Spinal cord (tissue), 10 donors: ENCODE data around the gene CCDC92B. TPM values are rescaled to one million over a fixed set of nuclear protein-coding genes. Genes with fewer than 3 reads are reported as not detected.
A peak's percentile ranks its signal among the peaks of the same experiment; 100 is the strongest.

Source experiments
- DNase-seq, 6 donors: peaks; one replicate each; pipeline versions ENCODE4 v3.0.0 to v3.0.0-alpha.2; 2013 to 2015; ENCODE audit warnings: low spot score in 6 of 6, low read depth in 4 of 6
- H3K27ac ChIP-seq: one replicate; pipeline ENCODE4 v1.5.1; 2013; ENCODE audit warnings: low read depth, low read length, control low read depth
- H3K27me3 ChIP-seq: one replicate; pipeline ENCODE4 v1.6.1; 2013; ENCODE audit warnings: low read length; ENCODE audit not compliant: control insufficient read depth, insufficient read depth
- H3K36me3 ChIP-seq: one replicate; pipeline ENCODE4 v1.6.1; 2013; ENCODE audit warnings: low read length; ENCODE audit not compliant: control insufficient read depth, insufficient read depth
- H3K4me1 ChIP-seq: one replicate; pipeline ENCODE4 v1.6.1; 2013; ENCODE audit warnings: low read length; ENCODE audit not compliant: control insufficient read depth, insufficient read depth
- H3K4me3 ChIP-seq: one replicate; pipeline ENCODE4 v1.5.1; 2013; ENCODE audit warnings: low read depth, low read length, control low read depth
- H3K9me3 ChIP-seq: one replicate; pipeline ENCODE4 v1.6.1; 2013; ENCODE audit warnings: low read length; ENCODE audit not compliant: control insufficient read depth, insufficient read depth
- WGBS: methylation state at CpG from one replicate; pipeline ENCODE4 v1.1.5; 2013; ENCODE audit warnings: missing lambda C conversion rate; ENCODE audit not compliant: insufficient coverage; 5-methylcytosine and 5-hydroxymethylcytosine counted together
- long read RNA-seq, 4 donors: transcript quantifications; one replicate each; lab custom pipeline, GENCODE V29; 2026
- polyA plus RNA-seq, 2 donors: library from polyadenylated mRNA; unstranded; fragments of 120-200 nt; gene quantifications; one replicate each; pipeline ENCODE4 v1.2.1, GENCODE V29; 2013; ENCODE audit not compliant: insufficient read length in 2 of 2
- total RNA-seq, 2 donors: library from RNA; depleted of rRNA in 1 of 2; stranded (reverse); fragments of 120-200 nt in 1 of 2; fragments of >200 nt in 1 of 2; gene quantifications; one replicate each; pipeline versions ENCODE4 v1.2.3 to v1.2.4, GENCODE V29; 2013 to 2014
- donor health status: healthy.

The CCDC92B gene
- total RNA-seq = 1 to 10 TPM in 1 of 2 donors, under 1 TPM in 1; 0.89 to 1.0 TPM
- 10 to 100 TPM; 10.6 to 12.3 TPM for polyA plus RNA-seq
- long read RNA-seq, donor 1, transcript AC005696.4-201 (1 exons, 3,147 nt) = major isoform, 10 of 10 reads
- long read RNA-seq, donor 1, partial matches to known transcripts = 0 of 10 reads
- long read RNA-seq, donor 1, other reads (novel, unspliced or antisense) = 0 of 10 reads
- long read RNA-seq, donor 2, transcript AC005696.4-201 (1 exons, 3,147 nt) = major isoform, 9 of 9 reads
- long read RNA-seq, donor 2, partial matches to known transcripts = 0 of 9 reads
- long read RNA-seq, donor 2, other reads (novel, unspliced or antisense) = 0 of 9 reads
- long read RNA-seq, donor 3, partial matches to known transcripts = 0 of 2 reads
- long read RNA-seq, donor 3, other reads (novel, unspliced or antisense) = 0 of 2 reads
- long read RNA-seq, donor 4 = 0 reads

DNA sequence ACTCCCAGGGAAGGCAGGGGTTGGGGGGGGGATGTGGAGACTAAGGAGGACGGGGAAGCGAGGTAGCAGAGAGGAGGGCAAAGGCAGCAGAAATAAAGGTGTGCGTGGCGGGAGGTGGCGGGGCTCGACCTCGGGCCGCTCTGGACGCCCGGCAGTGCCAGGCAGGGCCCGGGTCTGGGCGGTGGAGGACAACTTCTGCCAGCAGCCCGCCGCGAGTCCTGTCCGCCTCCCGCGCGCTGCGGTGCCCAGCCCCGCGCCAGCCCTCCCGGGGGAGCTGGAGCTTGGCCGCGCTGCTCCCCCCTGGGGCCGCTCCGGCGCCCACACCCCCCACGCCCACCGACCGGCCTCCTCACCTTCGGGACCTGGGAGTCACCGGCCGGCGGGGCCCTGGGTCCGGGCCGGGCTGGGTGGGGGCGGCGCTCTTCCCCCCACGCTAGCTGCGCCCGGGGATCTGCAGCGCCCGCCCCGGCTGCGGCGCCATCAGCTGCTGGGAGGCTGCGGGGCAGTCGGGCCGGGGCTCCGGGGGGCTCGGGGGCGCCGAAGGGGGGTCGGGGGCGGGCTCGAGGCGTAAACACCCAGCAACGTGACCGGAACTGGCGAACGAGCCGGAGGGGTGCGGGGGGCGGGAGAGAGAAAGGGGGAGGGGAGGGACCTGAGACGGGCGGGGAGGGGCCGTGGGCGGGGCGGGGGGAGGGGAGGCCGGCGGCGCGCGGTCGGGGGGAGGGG, at the start of gene CCDC92B:
CCDC92B (minus strand) TSS at position 595 of the 726 bp plus-strand sequence. CDS start 14,507 bp downstream, outside the sequence.
- DNase-seq = peak in 3 of 6 donors; percentile 50 to 92 (median 85)
- Histone ChIP-seq H3K27ac (no peak within 1 kb of the TSS), H3K36me3 (no peaks in the 10 kb centered on the region), H3K4me1 (peaks cover 32% of the 10 kb centered on the region), H3K9me3 (no peaks in the 10 kb centered on the region), H3K4me3 (peak within 1 kb of the TSS; percentile 9), H3K27me3 (peaks cover 6% of the 10 kb centered on the region)
- WGBS = 1% methylated on average over 46 of the region's 76 CpGs

DNA sequence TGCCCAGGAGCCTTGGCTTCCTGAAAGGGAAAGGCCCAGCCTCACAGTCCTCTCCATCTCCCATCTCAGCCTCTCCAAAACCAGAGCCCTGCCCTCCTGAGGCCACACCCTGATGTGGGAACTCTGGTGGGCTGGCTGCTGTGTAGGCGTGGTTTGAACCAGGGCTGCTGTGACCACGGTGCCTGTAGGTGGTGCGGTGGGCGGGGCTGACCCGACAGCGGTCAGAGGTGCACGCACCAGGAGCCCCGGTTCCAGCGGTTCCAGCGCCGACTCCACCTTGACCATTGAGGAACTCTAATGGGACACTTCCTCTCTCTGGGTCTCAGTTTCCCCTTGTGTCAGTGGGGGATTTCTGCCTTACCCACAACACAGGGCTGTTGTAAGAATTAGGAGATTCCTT, 49.2 kb upstream of the CCDC92B start:
- H3K4me3 ChIP-seq = no peak overlapping the region
- no peaks in the 10 kb centered on the region for H3K27me3 ChIP-seq
- H3K27ac ChIP-seq = no peak overlapping the region
- 36% methylated on average over 6 of the region's 11 CpGs for WGBS
- no peak for DNase-seq
- H3K4me1 ChIP-seq = peaks cover 8% of the 10 kb centered on the region
- H3K36me3 ChIP-seq = peaks cover 22% of the 10 kb centered on the region
- H3K9me3 ChIP-seq = no peaks in the 10 kb centered on the region

DNA sequence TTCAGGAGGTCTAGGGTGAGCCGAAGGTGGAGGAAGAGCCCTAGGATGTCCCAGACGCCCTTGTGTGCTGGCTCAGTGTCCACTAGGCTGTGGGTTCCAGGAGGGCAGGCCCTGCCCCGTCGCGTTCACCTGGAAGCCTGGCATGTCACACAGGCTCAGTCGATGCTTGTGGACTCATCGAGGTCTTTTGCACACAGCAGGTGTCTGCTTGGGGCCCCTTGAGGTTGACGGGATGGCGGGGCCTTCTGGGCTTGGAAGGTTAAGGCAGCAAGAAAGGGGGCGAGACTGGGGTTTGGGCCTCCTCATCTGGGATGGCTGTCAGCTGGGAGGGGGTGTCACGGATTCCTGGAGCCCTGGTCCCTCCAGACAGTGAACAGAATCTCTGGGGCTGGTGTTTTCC, 48.7 kb upstream of the CCDC92B start:
- no peak for DNase-seq
- Histone ChIP-seq H3K36me3 (peaks cover 22% of the 10 kb centered on the region), H3K27me3 (no peaks in the 10 kb centered on the region), H3K9me3 (no peaks in the 10 kb centered on the region), H3K27ac (no peak overlapping the region), H3K4me1 (peaks cover 8% of the 10 kb centered on the region), H3K4me3 (no peak overlapping the region)
- WGBS = 73% methylated on average over 11 of the region's 11 CpGs

DNA sequence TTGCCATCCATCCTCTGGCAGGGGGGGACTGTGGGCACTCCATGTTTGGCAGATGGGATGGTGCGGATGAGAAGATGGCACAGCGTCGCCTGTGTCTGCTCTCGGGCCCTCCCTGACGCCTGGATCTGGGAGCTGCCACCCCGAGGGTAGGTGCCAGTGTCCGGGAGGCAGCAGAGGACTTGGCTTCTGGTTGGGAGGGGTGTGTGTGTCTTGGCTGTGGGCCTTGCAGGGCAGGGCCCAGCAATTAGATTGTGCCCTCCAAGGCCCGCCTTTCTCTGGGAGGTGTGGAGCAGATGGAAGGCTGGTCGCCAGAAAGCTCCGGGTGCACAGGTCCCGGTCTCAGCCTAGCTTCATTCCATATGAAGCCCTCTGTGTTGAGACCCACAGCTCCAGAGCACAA, 48.2 kb upstream of the CCDC92B start:
- H3K4me3 ChIP-seq = no peak overlapping the region
- no peaks in the 10 kb centered on the region for H3K9me3 ChIP-seq
- 62% methylated on average over 10 of the region's 11 CpGs for WGBS
- H3K4me1 ChIP-seq = peaks cover 8% of the 10 kb centered on the region
- H3K27me3 ChIP-seq = no peaks in the 10 kb centered on the region
- DNase-seq = peak in 1 of 6 donors; percentile 47
- no peak overlapping the region for H3K27ac ChIP-seq
- peaks cover 23% of the 10 kb centered on the region for H3K36me3 ChIP-seq

DNA sequence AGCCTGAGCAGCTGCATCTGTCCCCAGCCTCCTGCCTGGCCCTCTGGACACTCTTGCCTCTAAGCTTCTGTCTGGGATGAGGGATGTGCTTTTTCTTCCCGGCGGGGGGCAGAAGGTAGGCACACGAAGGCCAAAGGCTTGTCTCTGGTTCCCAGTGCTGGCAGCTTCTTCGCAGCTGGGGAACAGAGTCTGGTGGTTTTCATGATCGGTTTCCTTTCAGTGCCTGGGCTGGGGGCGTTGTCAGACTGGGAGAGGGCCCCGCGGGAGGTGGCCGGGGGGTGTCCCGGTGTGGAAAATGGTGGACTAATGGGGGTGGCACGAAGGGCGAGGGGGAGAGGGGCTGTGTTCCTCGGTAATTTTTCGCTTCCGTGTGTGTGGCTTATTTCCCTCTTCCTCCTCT, 47.8 kb upstream of the CCDC92B start:
- H3K4me3 ChIP-seq = no peak overlapping the region
- peaks cover 26% of the 10 kb centered on the region for H3K36me3 ChIP-seq
- H3K27ac ChIP-seq = no peak overlapping the region
- 74% methylated on average over 9 of the region's 15 CpGs for WGBS
- H3K4me1 ChIP-seq = peaks cover 8% of the 10 kb centered on the region
- no peaks in the 10 kb centered on the region for H3K9me3 ChIP-seq
- H3K27me3 ChIP-seq = no peaks in the 10 kb centered on the region
- no peak for DNase-seq

DNA sequence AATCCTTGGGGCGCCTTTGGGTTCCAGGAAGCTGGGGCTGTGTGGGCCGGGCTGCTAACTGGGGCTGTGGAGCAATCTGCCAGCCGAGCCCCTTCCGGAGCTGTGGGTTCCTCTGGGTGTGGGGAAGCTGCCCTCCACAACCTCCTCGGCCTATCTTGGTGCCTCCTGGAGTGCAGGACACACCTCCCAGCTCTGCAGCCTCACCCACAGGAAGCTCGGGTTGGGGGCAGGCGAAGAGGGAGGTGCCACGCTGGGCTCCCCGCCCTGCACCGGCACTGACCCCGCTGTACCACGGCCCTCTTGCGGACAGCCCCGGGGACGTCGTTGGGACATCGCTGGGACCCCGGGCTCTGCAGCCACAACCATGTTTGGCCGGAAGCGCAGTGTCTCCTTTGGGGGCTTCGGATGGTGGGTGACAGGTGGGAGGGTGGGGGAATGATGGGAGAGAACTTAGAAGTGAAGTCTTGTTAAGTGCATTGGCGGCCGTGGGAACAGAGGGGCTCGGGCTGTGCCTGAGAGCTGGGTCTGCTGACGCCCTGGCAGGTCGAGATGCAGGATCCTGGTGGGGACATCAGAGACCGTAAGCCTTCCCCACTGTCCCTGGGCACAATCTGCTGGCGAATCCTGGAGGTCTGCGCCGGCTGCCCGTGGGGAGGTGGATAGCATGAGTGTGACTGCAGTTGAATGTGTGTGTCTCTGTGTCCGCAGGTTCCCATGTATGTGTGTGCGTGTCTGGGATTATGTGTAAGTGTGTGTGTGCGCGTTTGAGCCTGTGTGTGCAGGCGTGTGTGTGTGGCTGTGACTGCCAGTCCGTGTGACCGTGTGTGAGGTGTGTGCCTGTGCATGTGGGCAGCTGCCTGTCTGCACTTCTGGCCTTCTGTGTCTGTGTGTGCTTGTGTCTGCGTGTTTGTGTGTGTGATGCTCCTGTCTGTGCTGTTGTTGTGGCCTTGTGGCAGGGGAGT, 47.0 kb upstream of the CCDC92B start, which contains the start of gene RAP1GAP2:
RAP1GAP2 (plus strand) TSS at position 275 of the 962 bp plus-strand sequence; CDS start at position 365, 90 bp downstream.
- H3K27ac ChIP-seq = no peak within 1 kb of the TSS
- no peak within 1 kb of the TSS for H3K4me3 ChIP-seq
- no peaks in the 10 kb centered on the region for H3K9me3 ChIP-seq
- no peak for DNase-seq
- H3K4me1 ChIP-seq = peaks cover 8% of the 10 kb centered on the region
- WGBS = 84% methylated on average over 38 of the region's 39 CpGs
- H3K36me3 ChIP-seq = peaks cover 26% of the 10 kb centered on the region
- no peaks in the 10 kb centered on the region for H3K27me3 ChIP-seq

DNA sequence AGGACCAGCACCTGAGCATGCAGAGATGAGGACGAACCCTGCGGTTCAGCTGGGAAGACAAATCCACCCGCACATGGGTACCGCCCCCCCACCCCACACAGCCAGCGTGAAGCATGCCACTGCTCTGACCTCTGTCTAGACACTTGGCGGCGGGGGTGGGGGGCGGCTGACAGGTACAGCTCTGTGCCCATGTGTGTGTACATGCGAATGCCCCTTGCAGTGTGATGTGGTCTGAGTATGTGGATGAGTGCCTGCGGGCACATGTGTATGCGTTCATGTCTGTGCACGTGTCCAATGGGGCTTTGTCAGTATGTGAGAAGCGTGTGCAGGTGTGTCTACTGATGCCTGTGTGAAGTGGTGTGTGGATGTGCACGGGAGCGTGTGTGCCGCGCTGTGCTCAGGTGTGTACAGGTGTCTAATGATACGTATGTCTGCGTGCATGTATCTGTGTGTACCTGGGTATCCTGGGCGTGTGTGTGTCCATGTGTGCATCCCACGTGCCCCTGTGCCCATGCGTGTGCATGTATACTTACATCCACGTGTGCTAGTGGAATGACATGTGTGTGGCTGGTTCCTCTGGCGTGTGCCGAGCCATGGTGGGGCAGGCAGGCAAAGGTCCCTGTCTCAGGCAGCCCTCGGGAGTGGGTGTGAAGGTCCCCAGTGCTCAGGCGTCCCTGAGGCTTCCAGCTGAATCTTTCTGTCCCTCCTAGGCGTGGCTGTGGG, 46.1 kb upstream of the CCDC92B start:
- DNase-seq = no peak
- no peaks in the 10 kb centered on the region for H3K27me3 ChIP-seq
- H3K4me1 ChIP-seq = peaks cover 8% of the 10 kb centered on the region
- H3K9me3 ChIP-seq = no peaks in the 10 kb centered on the region
- WGBS = 88% methylated on average over 25 of the region's 28 CpGs
- no peak overlapping the region for H3K4me3 ChIP-seq
- peaks cover 28% of the 10 kb centered on the region for H3K36me3 ChIP-seq
- H3K27ac ChIP-seq = no peak overlapping the region

DNA sequence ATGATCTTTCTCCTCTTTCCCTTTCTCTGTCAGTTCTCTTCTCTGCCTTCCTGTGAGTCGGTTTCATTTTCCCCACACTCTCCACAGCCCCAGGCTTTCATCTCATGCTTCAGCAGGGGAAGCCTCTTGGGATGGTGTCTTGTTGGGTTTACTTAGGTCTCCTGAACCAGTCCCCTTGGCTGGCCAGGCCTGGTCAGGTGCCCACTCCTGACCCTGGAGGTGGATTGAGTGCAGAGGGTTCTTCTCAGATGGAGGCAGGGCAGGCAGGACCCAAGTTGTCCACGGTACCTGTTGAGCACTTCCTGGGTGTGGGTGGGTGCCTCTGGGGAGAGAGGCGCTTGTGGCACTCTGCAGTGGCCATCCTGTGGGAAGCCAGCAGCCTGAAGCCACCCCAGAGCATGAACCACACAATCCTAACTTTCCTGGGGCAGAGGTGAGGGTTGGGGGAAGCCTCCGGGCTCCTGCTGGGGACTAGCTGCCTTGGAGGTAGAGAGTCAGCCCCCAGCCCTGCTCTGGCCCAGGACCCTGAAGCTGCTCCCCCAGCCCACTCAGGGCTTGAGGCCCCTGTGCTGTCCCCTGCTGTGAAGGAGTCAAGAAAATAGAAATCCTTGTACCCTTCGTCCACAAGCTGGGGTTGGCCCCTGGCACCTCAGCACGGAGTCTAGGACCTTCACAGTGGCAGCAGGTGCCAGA, 44.8 kb upstream of the CCDC92B start:
- Histone ChIP-seq H3K27ac (no peak overlapping the region), H3K27me3 (no peaks in the 10 kb centered on the region), H3K9me3 (no peaks in the 10 kb centered on the region), H3K36me3 (peaks cover 26% of the 10 kb centered on the region), H3K4me3 (no peak overlapping the region), H3K4me1 (peaks cover 8% of the 10 kb centered on the region)
- no peak for DNase-seq
- 80% methylated on average over 4 of the region's 6 CpGs for WGBS
